HCT116 (cell line): ENCODE data around the gene CYBA. TPM values are rescaled to one million over a fixed set of nuclear protein-coding genes. Genes with fewer than 3 reads are reported as not detected.

Experiments
- ATAC-seq: fragments of 200-7000 bp; cut with Tn5 transposase; 2 replicates; pipeline ENCODE4 v1.9.1; 2020; ENCODE audit warnings: mild to moderate bottlenecking, moderate library complexity
- BruUV-seq: library from RNA; stranded (reverse); fragments of 400-500 nt; replicated peaks from 2 replicates; lab custom pipeline; 2021; lab: Mats Ljungman, UMichigan
- CTCF ChIA-PET: fragments of 300-600 bp; sonication (Branson Sonifier 250); formaldehyde crosslinking; loops from one replicate; lab custom pipeline; 2021; ENCODE audit warnings: antibody characterized with exemption; lab: Charles Lee
- POLR2A ChIA-PET: fragments of 300-600, 350-600 bp; sonication (Branson Sonifier 250); formaldehyde crosslinking; loops from one replicate; lab custom pipeline; 2021; ENCODE audit warnings: antibody characterized with exemption; lab: Charles Lee
- RAD21 ChIA-PET, 2 experiments: fragments of 300-600 bp; sonication (Branson Sonifier 250); formaldehyde crosslinking; loops; one replicate each; lab custom pipeline; 2023; ENCODE audit warnings: low total read pairs in 2 of 2; ENCODE audit not compliant: uncharacterized antibody in 2 of 2, unreplicated experiment in 2 of 2, low non-redundant PET in 1 of 2; lab: Charles Lee
- DNase-seq: peaks from one replicate; pipeline ENCODE4 v3.0.0-alpha.2; 2010; ENCODE audit warnings: low read depth, low spot score
- H2AFZ ChIP-seq: fragments of 200-600 bp; shearing (Covaris generic), sonication (generic); 2 replicates; pipeline ENCODE4 v1.6.1; 2017; ENCODE audit warnings: low read depth, mixed run types, mixed read lengths, antibody characterized with exemption, low read length; ENCODE audit not compliant: poor library complexity, severe bottlenecking
- H3K27ac ChIP-seq: 2 replicates; pipeline ENCODE4 v1.5.1; 2012; ENCODE audit warnings: low read depth, low read length
- H3K27me3 ChIP-seq: fragments of 200-600 bp; sonication (generic); 2 replicates; pipeline ENCODE4 v1.6.1; 2016; ENCODE audit warnings: mixed run types, low read length, mixed read lengths; ENCODE audit not compliant: insufficient read depth
- H3K36me3 ChIP-seq, 2 experiments: fragments of 200-500 bp in 1 of 2; fragments of 200-600 bp in 1 of 2; sonication (Bioruptor generic) in 1 of 2; sonication (generic) in 1 of 2; 2 replicates each; pipeline versions ENCODE4 v1.5.1 to v1.6.1; 2014 to 2016; ENCODE audit warnings: low read length in 2 of 2, inconsistent platforms in 1 of 2, mixed read lengths in 1 of 2, mixed run types in 1 of 2; ENCODE audit not compliant: insufficient read depth in 2 of 2, control insufficient read depth in 1 of 2
- H3K4me1 ChIP-seq, 2 experiments: fragments of 200-600 bp in 1 of 2; sonication (generic) in 1 of 2; 2 replicates each; pipeline versions ENCODE4 v1.5.1 to v1.6.1; 2012 to 2017; ENCODE audit warnings: low read length in 2 of 2, inconsistent platforms in 1 of 2, mild to moderate bottlenecking in 1 of 2, mixed read lengths in 1 of 2, mixed run types in 1 of 2, moderate library complexity in 1 of 2; ENCODE audit not compliant: insufficient read depth in 2 of 2, control insufficient read depth in 1 of 2
- H3K4me2 ChIP-seq: fragments of 200-600 bp; sonication (generic); 2 replicates; pipeline ENCODE4 v1.6.1; 2017; ENCODE audit warnings: mixed run types, low read length, mixed read lengths
- H3K4me3 ChIP-seq, 2 experiments: fragments of 200-600 bp in 1 of 2; sonication (generic) in 1 of 2; replicated peaks in 1 of 2; 2 replicates each; pipeline ENCODE4 v1.5.1; 2011 to 2016; ENCODE audit warnings: low read length in 2 of 2, control low read depth in 1 of 2, low read depth in 1 of 2, mild to moderate bottlenecking in 1 of 2, mixed read lengths in 1 of 2, mixed run types in 1 of 2
- H3K79me2 ChIP-seq: fragments of 200-600 bp; sonication (generic); 2 replicates; pipeline ENCODE4 v1.6.1; 2017; ENCODE audit warnings: mild to moderate bottlenecking, mixed run types, low read length, moderate library complexity, mixed read lengths; ENCODE audit not compliant: insufficient read depth
- H3K9ac ChIP-seq: fragments of 200-600 bp; sonication (generic); 2 replicates; pipeline ENCODE4 v1.6.1; 2016; ENCODE audit warnings: low read length, mixed read lengths
- H3K9me2 ChIP-seq: fragments of 200-600 bp; sonication (generic), shearing (Covaris generic); 2 replicates; pipeline ENCODE4 v1.6.1; 2017; ENCODE audit warnings: mixed run types, mild to moderate bottlenecking, moderate library complexity; ENCODE audit not compliant: insufficient read depth
- H3K9me3 ChIP-seq, 2 experiments: fragments of 200-500 bp in 1 of 2; fragments of 200-600 bp in 1 of 2; sonication (Bioruptor generic) in 1 of 2; sonication (generic) in 1 of 2; 2 replicates each; pipeline ENCODE4 v1.6.1; 2014 to 2017; ENCODE audit warnings: low read length in 2 of 2, mixed read lengths in 2 of 2, inconsistent platforms in 1 of 2, low read depth in 1 of 2, mild to moderate bottlenecking in 1 of 2, mixed run types in 1 of 2, moderate library complexity in 1 of 2; ENCODE audit not compliant: control insufficient read depth in 1 of 2, insufficient read depth in 1 of 2
- H4K20me1 ChIP-seq: fragments of 200-600 bp; sonication (generic), shearing (Covaris generic); 2 replicates; pipeline ENCODE4 v1.6.1; 2017; ENCODE audit warnings: mixed run types, mild to moderate bottlenecking, moderate library complexity; ENCODE audit not compliant: insufficient read depth
- ATF3 ChIP-seq: IDR thresholded peaks from 2 replicates; pipeline ENCODE4 v1.6.1; 2012
- EZH2 ChIP-seq: fragments of 200-600 bp; sonication (generic); IDR thresholded peaks from 2 replicates; pipeline ENCODE4 v1.6.1; 2017; ENCODE audit warnings: antibody characterized with exemption, mixed run types
- POLR2AphosphoS5 ChIP-seq: IDR thresholded peaks from 2 replicates; pipeline ENCODE4 v1.6.1; 2011; ENCODE audit warnings: mild to moderate bottlenecking, low read depth, low read length, moderate library complexity
- REST ChIP-seq: IDR thresholded peaks from 2 replicates; pipeline ENCODE4 v1.6.1; 2012; ENCODE audit warnings: low read depth
- SRF ChIP-seq: IDR thresholded peaks from 2 replicates; pipeline ENCODE4 v1.6.1; 2012; ENCODE audit warnings: low read depth
- ZFX ChIP-seq: fragments of 450-650 bp; IDR thresholded peaks from 2 replicates; pipeline ENCODE4 v1.6.1; 2017
- intact Hi-C: fragments of 100-400 bp; cut with micrococcal nuclease; formaldehyde crosslinking; loops from 2 replicates; pipeline ENCODE4 v1.10.0; 2022
- total RNA-seq: library from RNA; stranded (reverse); gene quantifications from one replicate; pipeline ENCODE4 v1.2.1, GENCODE V29; 2021; ENCODE audit not compliant: unreplicated experiment

The CYBA gene
- total RNA-seq, 1 experiment from 2014 or later, result 321 TPM

GRCh38 chr16:88653596-88654362 is 2.9 kb upstream of the CYBA start:
- Histone ChIP-seq H3K4me3 (no peak overlapping the region), H3K4me2 (no peak overlapping the region), H3K79me2 (peaks cover 21% of the 10 kb centered on the region), H3K9me2 (no peaks in the 10 kb centered on the region), H4K20me1 (no peaks in the 10 kb centered on the region), H3K27me3 (no peaks in the 10 kb centered on the region), H3K9me3 (no peaks in the 10 kb centered on the region), H3K4me1 (peaks cover 16 to 26% of the 10 kb centered on the region in 2 experiments), H3K27ac (no peak overlapping the region), H3K36me3 (peaks cover 9 to 13% of the 10 kb centered on the region in 2 experiments; a peak in 2 of 4 replicates), H2AFZ (no peak overlapping the region), H3K9ac (no peak overlapping the region)
- DNase-seq (no peak), ATAC-seq (no peak)
- intact Hi-C loops, result loop anchor here (5.0 kb wide), 1 partner anchor 201 kb away; the partner anchor contains the start of gene ZFPM1
- ChIA-PET RAD21 (no interaction called here), POLR2A (no interaction called here), CTCF (no interaction called here)
- TF ChIP-seq SRF (no peak), EZH2 (no peak), ATF3 (no peak), REST (no peak), ZFX (no peak), POLR2AphosphoS5 (no peak)
- no TSS peak for BruUV-seq
